K562 (cell line): ENCODE measurements around the gene NECAB3. TPM values are rescaled to one million over a fixed set of nuclear protein-coding genes. Genes with fewer than 3 reads are reported as not detected.

Experiments used
- CBX1 ChIP-seq: sonication (generic); IDR thresholded peaks from 2 replicates; pipeline ENCODE4 v1.6.1; 2016; ENCODE audit warnings: antibody characterized with exemption, low read depth, mild to moderate bottlenecking
- PREB ChIP-seq: sonication (generic); formaldehyde crosslinking; IDR thresholded peaks from 2 replicates; pipeline ENCODE4 v1.8.1; 2023; ENCODE audit warnings: mild to moderate bottlenecking, missing genetic modification reagents
- RREB1 ChIP-seq: fragments of 250-450 bp; sonication (Bioruptor Pico); IDR thresholded peaks from 2 replicates; pipeline ENCODE4 v1.4.0; 2020
- ZBTB33 ChIP-seq: sonication (generic); formaldehyde crosslinking; IDR thresholded peaks from 2 replicates; pipeline ENCODE4 v1.8.1; 2023; ENCODE audit warnings: mild to moderate bottlenecking, missing genetic modification reagents
- polyA plus RNA-seq, 8 experiments: library from polyadenylated mRNA; depleted of rRNA in 4 of 8; stranded (reverse) in 5 of 8; unstranded in 3 of 8; fragments of >200 nt; fragmentation: Nextera tagmentation in 2 of 8; fragmentation: Illumina TruSeq in 1 of 8; extraction: Ambion mirVana in 2 of 8; extraction: Trizol in 1 of 8; gene quantifications; 2 replicates each; pipeline versions ENCODE4 v1.2.1 to v1.2.3, GENCODE V29; 2011 to 2014; ENCODE audit warnings: inconsistent platforms in 1 of 8, missing spikeins in 1 of 8
- total RNA-seq, 7 experiments: library from RNA; depleted of rRNA in 6 of 7; stranded (reverse); fragments of >200 nt in 6 of 7; fragmentation: Illumina TruSeq in 2 of 7; extraction: Trizol in 2 of 7; gene quantifications; 2 replicates each; pipeline versions ENCODE4 v1.2.1 to v1.2.3, GENCODE V29; 2011 to 2021; ENCODE audit warnings: low replicate concordance in 1 of 7
- TF ChIP-seq, protein P1 (sequence below): fragments of 450-650 bp; IDR thresholded peaks from 2 replicates; pipeline ENCODE4 v1.6.1; 2016; ENCODE audit warnings: antibody characterized with exemption
- TF ChIP-seq, protein P2 (sequence below): fragments of 250-450 bp; sonication (Bioruptor Pico); IDR thresholded peaks from 2 replicates; pipeline ENCODE4 v1.4.0; 2020
- TF ChIP-seq, protein P3 (sequence below): fragments of 450-650 bp; IDR thresholded peaks from 2 replicates; pipeline ENCODE4 v1.7.1; 2018; ENCODE audit warnings: mild to moderate bottlenecking, low read depth; ENCODE audit not compliant: partially characterized antibody
- TF ChIP-seq, protein P4 (sequence below): fragments of 200-800 bp; sonication (Bioruptor generic); IDR thresholded peaks from 2 replicates; pipeline ENCODE4 v1.6.1; 2017; ENCODE audit warnings: missing genetic modification characterization, missing compliant biosample characterization

The NECAB3 gene
- total and polyA plus RNA-seq, 9 of the 15 experiments (the other 6 are each of a cell fraction or from before 2014, with no cell fraction given): 0.94 to 63.3 (median 31.5) TPM

- TF ChIP-seq PREB (CRISPR knock-in tag): no peak
- TF ChIP-seq ZBTB33: peak; percentile 98
- TF ChIP-seq, protein P1, sequence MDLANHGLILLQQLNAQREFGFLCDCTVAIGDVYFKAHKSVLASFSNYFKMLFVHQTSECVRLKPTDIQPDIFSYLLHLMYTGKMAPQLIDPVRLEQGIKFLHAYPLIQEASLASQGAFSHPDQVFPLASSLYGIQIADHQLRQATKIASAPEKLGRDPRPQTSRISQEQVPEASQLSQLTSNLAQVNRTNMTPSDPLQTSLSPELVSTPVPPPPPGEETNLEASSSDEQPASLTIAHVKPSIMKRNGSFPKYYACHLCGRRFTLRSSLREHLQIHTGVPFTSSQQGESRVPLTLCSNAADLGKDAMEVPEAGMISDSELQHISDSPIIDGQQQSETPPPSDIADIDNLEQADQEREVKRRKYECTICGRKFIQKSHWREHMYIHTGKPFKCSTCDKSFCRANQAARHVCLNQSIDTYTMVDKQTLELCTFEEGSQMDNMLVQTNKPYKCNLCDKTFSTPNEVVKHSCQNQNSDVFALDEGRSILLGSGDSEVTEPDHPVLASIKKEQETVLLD: no peak
- TF ChIP-seq, protein P2, sequence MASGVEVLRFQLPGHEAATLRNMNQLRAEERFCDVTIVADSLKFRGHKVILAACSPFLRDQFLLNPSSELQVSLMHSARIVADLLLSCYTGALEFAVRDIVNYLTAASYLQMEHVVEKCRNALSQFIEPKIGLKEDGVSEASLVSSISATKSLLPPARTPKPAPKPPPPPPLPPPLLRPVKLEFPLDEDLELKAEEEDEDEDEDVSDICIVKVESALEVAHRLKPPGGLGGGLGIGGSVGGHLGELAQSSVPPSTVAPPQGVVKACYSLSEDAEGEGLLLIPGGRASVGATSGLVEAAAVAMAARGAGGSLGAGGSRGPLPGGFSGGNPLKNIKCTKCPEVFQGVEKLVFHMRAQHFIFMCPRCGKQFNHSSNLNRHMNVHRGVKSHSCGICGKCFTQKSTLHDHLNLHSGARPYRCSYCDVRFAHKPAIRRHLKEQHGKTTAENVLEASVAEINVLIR: no peak
- TF ChIP-seq CBX1: peak; percentile 10; the same call in 1 of the 2 replicates
- TF ChIP-seq, protein P3, sequence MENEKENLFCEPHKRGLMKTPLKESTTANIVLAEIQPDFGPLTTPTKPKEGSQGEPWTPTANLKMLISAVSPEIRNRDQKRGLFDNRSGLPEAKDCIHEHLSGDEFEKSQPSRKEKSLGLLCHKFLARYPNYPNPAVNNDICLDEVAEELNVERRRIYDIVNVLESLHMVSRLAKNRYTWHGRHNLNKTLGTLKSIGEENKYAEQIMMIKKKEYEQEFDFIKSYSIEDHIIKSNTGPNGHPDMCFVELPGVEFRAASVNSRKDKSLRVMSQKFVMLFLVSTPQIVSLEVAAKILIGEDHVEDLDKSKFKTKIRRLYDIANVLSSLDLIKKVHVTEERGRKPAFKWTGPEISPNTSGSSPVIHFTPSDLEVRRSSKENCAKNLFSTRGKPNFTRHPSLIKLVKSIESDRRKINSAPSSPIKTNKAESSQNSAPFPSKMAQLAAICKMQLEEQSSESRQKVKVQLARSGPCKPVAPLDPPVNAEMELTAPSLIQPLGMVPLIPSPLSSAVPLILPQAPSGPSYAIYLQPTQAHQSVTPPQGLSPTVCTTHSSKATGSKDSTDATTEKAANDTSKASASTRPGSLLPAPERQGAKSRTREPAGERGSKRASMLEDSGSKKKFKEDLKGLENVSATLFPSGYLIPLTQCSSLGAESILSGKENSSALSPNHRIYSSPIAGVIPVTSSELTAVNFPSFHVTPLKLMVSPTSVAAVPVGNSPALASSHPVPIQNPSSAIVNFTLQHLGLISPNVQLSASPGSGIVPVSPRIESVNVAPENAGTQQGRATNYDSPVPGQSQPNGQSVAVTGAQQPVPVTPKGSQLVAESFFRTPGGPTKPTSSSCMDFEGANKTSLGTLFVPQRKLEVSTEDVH: peak; percentile 54
- TF ChIP-seq, protein P4, sequence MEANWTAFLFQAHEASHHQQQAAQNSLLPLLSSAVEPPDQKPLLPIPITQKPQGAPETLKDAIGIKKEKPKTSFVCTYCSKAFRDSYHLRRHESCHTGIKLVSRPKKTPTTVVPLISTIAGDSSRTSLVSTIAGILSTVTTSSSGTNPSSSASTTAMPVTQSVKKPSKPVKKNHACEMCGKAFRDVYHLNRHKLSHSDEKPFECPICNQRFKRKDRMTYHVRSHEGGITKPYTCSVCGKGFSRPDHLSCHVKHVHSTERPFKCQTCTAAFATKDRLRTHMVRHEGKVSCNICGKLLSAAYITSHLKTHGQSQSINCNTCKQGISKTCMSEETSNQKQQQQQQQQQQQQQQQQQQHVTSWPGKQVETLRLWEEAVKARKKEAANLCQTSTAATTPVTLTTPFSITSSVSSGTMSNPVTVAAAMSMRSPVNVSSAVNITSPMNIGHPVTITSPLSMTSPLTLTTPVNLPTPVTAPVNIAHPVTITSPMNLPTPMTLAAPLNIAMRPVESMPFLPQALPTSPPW (CRISPR knock-in tag): peak; percentile 64
- peak; percentile 53; the same call in 1 of the 2 replicates for TF ChIP-seq RREB1 (CRISPR knock-in tag)
Measured at GRCh38 chr20:33666293-33667244, 7.7 kb downstream of the NECAB3 start, which contains the start of gene ACTL10 (continued).
